Activated effector memory CD4-positive, alpha-beta T cell treated with anti-CD3 and anti-CD28 coated beads, Interleukin-2, amount 50 U/mL, for 16 hours (primary cell): ENCODE data around the gene USP3.
"Not testable (repeated sequence)": the region's sequence is repeated elsewhere in the genome, so short reads cannot be mapped to it uniquely, and the experiment has no call there.

Source experiments
- DNase-seq: peaks from one replicate; pipeline ENCODE4 v3.0.0-alpha.2; 2020

The USP3 gene

GRCh38 chr15:63513728-63514127 is 9.3 kb downstream of the USP3 start:
- no peak for DNase-seq

- no peak for DNase-seq
These were observed 10.1 kb downstream of the USP3 start for GRCh38 chr15:63514531-63514943.

- no peak for DNase-seq
These were observed 12.8 kb downstream of the USP3 start for GRCh38 chr15:63517202-63517601.

GRCh38 chr15:63517628-63518027 is 13.2 kb downstream of the USP3 start:
- DNase-seq, result no peak

- DNase-seq, result no peak
These were observed 14.6 kb downstream of the USP3 start for GRCh38 chr15:63519041-63519440.

GRCh38 chr15:63519548-63520178 is 15.3 kb downstream of the USP3 start:
- no peak for DNase-seq

GRCh38 chr15:63520462-63520861 is 16.1 kb downstream of the USP3 start:
- DNase-seq, result not testable (repeated sequence)

- no peak for DNase-seq
These were observed 17.8 kb downstream of the USP3 start for GRCh38 chr15:63522225-63522578.

DNA sequence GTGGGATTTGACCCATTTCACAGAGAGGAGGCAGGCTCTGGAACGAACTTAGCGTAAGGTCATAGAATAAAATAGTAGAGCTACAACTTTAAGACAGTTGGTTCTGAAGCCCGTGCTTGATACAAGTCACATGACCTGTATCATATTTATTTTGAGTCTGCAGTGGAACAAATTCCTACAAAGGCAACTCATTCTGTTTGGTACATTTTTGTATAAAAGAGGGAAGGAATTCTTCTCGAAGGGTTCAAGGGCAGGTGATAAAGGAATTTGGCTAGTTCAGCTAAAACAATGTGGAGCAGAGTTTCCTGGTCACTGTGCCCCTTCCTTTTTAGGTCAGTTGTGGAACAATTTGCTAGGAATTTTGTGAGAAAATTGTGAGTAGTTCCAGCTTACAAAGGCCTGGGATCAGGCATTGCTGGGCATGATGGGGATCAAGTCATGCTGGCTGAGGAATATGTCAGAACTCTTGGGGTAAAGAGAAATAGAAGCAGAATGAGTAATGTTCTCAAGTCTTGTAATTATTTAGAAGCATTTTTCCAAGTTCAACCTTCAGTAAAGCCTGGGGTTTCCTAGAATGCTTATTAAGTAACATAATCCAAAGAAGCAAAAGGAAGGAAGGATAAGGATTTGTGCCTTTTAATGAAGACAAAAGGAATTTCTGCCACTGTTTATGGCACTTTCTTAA is 19.1 kb downstream of the USP3 start:
- DNase-seq, result no peak

- no peak for DNase-seq
These were observed 20.1 kb downstream of the USP3 start for GRCh38 chr15:63524316-63525015.

DNA sequence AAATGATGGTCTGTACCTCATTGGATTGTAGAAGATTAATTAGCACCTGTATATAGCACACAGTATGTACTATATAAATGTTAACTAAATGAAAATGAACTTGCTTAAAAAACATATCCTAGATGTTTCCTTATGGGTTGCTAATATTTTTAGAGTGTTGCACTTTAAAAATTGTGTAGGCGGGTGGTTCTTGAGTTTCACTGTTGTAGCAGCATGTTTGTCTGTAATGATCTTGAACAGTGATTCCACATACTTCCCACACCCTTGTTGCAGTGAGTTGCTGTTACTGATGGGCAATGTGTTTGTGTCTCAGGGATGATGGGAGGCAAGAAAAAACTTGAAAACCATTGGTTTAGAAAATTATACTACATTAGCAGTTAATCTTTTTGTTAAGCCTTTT is 22.0 kb downstream of the USP3 start:
- no peak for DNase-seq

DNA sequence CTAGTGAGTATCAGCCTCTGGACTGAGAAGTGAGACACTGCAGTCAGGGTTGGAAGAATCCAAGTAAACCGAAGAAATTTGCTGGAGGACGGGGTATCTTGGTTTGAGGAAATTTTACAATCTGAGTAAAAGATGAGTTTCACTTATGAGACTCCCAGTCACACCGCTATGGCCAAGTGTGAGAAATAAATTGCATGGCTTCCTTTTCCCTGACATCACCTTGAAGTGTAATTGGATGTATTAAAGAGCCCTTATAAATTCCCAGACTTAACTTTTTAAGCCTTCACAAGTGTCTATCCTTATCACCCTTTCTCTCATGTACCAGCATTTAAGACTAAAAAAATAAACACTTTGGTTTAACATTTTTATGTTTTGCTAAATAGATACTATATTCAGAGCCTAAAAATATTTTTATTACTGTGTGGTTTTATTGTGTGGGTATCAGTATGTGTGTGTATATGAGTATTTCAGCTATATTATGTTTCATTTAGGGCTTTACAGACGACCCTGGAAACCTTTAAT is 23.8 kb downstream of the USP3 start:
- no peak for DNase-seq

DNA sequence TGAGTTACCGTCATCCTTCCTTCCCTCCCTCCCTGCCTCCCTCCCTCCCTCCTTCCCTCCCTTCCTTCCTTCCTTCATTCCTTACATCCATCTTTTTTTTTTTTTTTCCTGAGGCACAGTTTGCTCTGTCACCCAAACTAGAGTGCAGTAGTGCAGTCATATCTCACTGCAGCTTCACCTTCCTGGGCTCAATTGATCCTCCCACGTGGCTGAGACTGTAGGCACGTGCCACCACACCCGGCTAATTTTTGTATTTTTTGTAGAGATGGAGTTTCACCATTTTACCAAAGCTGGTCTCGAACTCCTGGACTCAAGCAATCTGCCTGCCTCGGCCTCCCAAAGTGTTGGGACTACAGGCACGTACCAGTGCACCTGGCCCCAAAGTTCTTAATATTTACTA is 25.8 kb downstream of the USP3 start:
- no peak for DNase-seq

DNA sequence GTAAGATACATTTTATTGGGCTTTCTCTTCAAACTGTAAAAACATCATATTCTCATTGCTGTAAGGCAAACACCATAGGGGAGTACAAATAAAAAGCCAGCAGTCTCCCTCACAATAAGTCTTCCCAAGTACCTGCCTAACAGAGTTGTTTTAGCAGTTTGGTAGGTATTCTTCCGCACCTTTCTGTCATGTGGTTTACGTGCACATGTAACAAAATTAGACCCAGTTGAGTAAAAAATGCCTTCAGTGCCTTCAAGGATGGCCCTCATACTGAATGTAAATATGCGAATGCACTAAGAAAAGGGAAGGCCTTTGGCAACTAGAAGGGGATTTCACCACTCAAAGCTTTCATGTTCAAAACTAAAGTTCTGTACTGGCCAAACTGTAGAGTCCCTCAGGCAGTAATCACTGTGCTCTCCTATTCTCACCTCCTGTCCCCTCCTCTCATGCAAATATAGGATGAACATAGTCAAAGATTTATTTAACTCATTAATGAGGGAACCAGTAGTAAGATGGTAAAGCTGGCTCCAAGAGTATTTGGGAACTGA is 26.4 kb downstream of the USP3 start:
- DNase-seq, result no peak

- no peak for DNase-seq
These were observed 27.2 kb downstream of the USP3 start for GRCh38 chr15:63531586-63531985.

DNA sequence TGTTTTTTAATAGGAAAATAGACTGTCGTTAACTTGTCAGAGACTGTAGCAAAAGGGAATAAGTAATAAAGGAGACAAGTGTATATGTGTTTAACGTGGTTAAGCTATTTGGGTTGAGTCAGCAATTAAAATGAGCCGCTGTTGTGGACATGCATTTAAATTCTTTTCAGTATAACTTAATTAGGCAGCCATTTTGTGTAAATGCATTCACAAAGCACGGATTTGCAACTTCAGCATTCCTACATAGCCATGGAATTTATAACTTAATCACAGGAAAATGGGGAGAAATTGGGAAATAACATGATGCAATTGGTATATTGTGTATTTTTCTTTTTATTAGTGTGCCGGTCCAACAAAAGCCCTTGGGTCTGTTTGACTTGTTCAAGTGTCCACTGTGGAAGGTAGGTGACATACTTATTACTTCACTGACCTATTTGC is 27.9 kb downstream of the USP3 start:
- no peak for DNase-seq

DNA sequence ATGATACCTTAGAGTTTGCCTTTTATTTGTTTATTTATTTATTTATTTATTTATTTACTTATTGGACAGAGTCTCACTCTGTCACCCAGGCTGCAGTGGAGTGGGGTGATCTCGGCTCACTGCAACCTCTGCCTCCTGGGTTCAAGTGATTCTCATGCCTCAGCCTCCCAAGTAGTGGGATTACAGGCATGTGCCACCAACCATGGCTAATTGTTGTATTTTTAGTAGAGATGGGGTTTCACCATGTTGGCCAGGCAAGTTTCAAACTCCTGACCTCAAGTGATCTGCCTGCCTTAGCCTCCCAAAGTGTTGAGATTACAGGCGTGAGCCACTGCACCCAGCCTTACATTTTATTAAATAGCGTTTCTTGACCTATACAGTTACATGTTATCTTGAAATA is 30.5 kb downstream of the USP3 start:
- not testable (repeated sequence) for DNase-seq

GRCh38 chr15:63535689-63536088 is 31.3 kb downstream of the USP3 start:
- DNase-seq, result no peak

DNA sequence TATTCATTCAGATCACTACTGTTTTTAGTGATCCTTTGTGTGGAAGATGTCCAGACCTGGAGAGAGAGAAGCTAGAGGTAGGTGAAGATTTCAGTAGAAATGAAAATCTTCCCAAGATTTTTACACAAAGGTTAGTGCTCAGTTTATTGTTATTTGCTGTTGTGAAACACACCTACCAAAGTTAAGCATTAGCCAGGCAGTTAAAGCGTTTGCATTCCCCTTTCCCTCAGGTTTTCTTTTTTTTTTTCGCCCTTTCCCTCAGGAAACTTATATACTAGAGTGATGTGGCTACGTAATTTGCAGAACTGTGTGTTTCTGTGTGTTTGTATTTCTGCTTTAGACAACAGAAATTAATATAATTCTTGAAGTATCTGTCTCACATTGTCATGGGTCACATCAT is 34.5 kb downstream of the USP3 start:
- DNase-seq, result no peak

GRCh38 chr15:63539521-63539920 is 35.1 kb downstream of the USP3 start:
- DNase-seq, result no peak

- DNase-seq, result no peak
These were observed 35.6 kb downstream of the USP3 start for GRCh38 chr15:63539998-63540397.

DNA sequence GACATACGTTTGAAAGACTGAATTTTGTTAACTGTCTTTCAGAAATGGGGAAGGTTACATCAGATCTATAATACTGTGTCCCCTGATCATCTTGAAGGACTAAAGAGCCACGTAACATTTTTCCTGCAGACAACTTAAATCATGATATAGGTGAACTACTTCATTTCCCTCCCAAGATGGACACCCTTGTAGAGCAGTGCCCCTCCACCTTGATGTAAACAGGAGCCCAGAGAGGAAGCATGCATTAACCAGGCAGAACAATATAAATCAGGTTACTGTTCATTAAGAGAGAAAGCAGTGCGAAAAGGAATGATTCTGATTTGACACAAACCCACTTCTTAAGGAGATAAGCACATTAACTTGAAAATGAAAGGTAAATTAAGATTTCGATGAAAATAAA is 36.1 kb downstream of the USP3 start:
- no peak for DNase-seq

GRCh38 chr15:63544258-63545026 is 40.0 kb downstream of the USP3 start:
- no peak for DNase-seq
